GM19452 (cell line): ENCODE measurements around the gene PTBP2.

ENCODE experiments used
- ATAC-seq: cut with Tn5 transposase; IDR thresholded peaks from one replicate; pipeline ENCODE4 v1.9.1; 2021; ENCODE audit not compliant: unreplicated experiment

The PTBP2 gene

GRCh38 chr1:96820107-96820506 is 98.5 kb downstream of the PTBP2 start:
- ATAC-seq, result no peak

GRCh38 chr1:96820671-96821070 is 99.1 kb downstream of the PTBP2 start:
- ATAC-seq, result no peak

GRCh38 chr1:96825231-96825630 is 103.6 kb downstream of the PTBP2 start:
- no peak for ATAC-seq

- no peak for ATAC-seq
Observed at GRCh38 chr1:96825950-96826576, 104.5 kb downstream of the PTBP2 start.

GRCh38 chr1:96833376-96833775 is 111.8 kb downstream of the PTBP2 start:
- ATAC-seq, result no peak

- ATAC-seq, result no peak
Observed at GRCh38 chr1:96834986-96835385, 113.4 kb downstream of the PTBP2 start.

- ATAC-seq, result no peak
Observed at GRCh38 chr1:96837057-96837780, 115.6 kb downstream of the PTBP2 start.

GRCh38 chr1:96837781-96838216 is 116.2 kb downstream of the PTBP2 start:
- no peak for ATAC-seq

- no peak for ATAC-seq
Observed at GRCh38 chr1:96840396-96840795, 118.8 kb downstream of the PTBP2 start.

GRCh38 chr1:96842215-96842614 is 120.6 kb downstream of the PTBP2 start:
- ATAC-seq, result no peak

GRCh38 chr1:96843196-96843595 is 121.6 kb downstream of the PTBP2 start:
- no peak for ATAC-seq

- ATAC-seq, result no peak
Observed at GRCh38 chr1:96843601-96844000, 122.0 kb downstream of the PTBP2 start.

- ATAC-seq, result peak; percentile 53
Observed at GRCh38 chr1:96845464-96845863, 123.9 kb downstream of the PTBP2 start.

- no peak for ATAC-seq
Observed at GRCh38 chr1:96861836-96862235, 140.3 kb downstream of the PTBP2 start.

- no peak for ATAC-seq
Observed at GRCh38 chr1:96863449-96863848, 141.9 kb downstream of the PTBP2 start.
